Adrenal gland (tissue), 5 donors: ENCODE data around the gene SH2D7.

Source experiments
- POLR2A ChIP-seq, 2 donors: fragments of 450-650 bp; IDR thresholded peaks; one replicate each; pipeline ENCODE4 v1.6.1; 2017; ENCODE audit warnings: antibody characterized with exemption in 2 of 2, mild to moderate bottlenecking in 2 of 2, moderate library complexity in 1 of 2
- TF ChIP-seq, protein P1 (sequence below), 6 experiments: fragments of 450-650 bp in 4 of 6; fragments of 200-600 bp in 2 of 6; sonication (generic) in 1 of 6; IDR thresholded peaks; 1 replicate in 5 of 6; 2 replicates in 1 of 6; pipeline versions ENCODE4 v1.5.1 to v1.8.0; 2016 to 2021; ENCODE audit warnings: antibody characterized with exemption in 6 of 6, mild to moderate bottlenecking in 2 of 6, moderate library complexity in 1 of 6
- donor health status: DM: no; HTN: no; CAD: no.

DNA sequence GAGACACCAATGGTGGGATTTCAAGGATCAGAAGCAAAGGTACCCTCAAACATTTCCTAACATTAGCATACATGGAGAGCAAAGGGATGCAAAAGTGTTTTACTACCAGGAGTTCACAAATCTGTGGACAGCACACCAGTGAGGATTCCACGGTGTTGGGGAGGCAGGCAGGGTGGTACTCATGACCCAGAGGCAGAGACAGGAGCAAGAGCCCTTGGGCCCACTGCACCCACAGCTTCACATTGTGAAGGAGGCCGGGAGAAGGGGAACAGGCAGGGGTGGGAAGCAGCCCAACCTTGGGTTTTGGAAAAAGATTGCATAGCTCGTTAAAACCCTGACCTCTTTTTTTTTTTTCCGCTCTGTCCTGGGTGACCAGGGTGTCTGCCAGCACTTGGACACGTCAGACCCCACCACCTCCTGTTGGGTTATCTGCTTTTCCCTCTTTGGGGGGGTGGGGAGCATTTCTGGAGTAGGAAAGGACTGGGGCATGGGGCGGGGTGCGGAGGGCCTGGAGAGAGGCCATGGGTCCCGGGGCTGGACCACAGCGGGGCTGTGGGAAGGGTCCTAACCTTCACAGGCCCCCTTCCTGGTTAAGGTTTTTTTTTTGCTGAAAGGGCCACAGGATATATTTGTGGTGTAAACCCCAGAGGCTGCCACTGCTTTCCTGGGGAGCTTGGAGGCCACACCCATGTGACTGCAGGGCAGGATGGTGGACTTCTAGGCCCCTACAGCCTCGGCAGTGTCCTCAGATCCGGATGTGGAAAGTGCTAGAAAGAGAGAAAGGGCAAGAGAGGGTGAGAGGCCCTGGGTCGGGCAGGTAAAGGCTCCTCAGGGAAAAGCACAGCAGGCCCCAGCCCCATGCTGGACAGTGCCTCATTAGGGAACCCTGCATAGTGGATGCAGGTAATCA lies 12.5 kb downstream of the SH2D7 start:
- TF ChIP-seq, protein P1, sequence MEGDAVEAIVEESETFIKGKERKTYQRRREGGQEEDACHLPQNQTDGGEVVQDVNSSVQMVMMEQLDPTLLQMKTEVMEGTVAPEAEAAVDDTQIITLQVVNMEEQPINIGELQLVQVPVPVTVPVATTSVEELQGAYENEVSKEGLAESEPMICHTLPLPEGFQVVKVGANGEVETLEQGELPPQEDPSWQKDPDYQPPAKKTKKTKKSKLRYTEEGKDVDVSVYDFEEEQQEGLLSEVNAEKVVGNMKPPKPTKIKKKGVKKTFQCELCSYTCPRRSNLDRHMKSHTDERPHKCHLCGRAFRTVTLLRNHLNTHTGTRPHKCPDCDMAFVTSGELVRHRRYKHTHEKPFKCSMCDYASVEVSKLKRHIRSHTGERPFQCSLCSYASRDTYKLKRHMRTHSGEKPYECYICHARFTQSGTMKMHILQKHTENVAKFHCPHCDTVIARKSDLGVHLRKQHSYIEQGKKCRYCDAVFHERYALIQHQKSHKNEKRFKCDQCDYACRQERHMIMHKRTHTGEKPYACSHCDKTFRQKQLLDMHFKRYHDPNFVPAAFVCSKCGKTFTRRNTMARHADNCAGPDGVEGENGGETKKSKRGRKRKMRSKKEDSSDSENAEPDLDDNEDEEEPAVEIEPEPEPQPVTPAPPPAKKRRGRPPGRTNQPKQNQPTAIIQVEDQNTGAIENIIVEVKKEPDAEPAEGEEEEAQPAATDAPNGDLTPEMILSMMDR (IDR thresholded peaks at IDR 0.05): no peak
- no peak for TF ChIP-seq POLR2A (IDR thresholded peaks at IDR 0.05)
